Astrocyte (in vitro differentiated cells and primary cell): ENCODE results near the gene COL24A1. TPM values are rescaled to one million over a fixed set of nuclear protein-coding genes. Genes with fewer than 3 reads are reported as not detected.

Experiments
- DNase-seq: peaks from one replicate; pipeline ENCODE4 v3.0.0-alpha.2; 2010; ENCODE audit warnings: low read depth
- FAIRE-seq: peaks from 2 replicates; lab custom pipeline; 2011; peaks lifted over from hg19 to GRCh38; lab: Jason Lieb, UNC
- H2AFZ ChIP-seq: 2 replicates; pipeline ENCODE4 v1.6.0; 2012; ENCODE audit warnings: low read depth, low read length, inconsistent platforms
- H3K27ac ChIP-seq: 2 replicates; pipeline ENCODE4 v1.5.1; 2011; ENCODE audit warnings: low read depth, low read length, inconsistent platforms
- H3K27me3 ChIP-seq: 2 replicates; pipeline ENCODE4 v1.6.0; 2011; ENCODE audit warnings: low read length, inconsistent platforms; ENCODE audit not compliant: insufficient read depth
- H3K36me3 ChIP-seq: 2 replicates; pipeline ENCODE4 v1.5.1; 2011; ENCODE audit warnings: low read length, inconsistent platforms; ENCODE audit not compliant: insufficient read depth
- H3K4me1 ChIP-seq: 2 replicates; pipeline ENCODE4 v1.5.1; 2011; ENCODE audit warnings: low read length, inconsistent platforms; ENCODE audit not compliant: insufficient read depth
- H3K4me2 ChIP-seq: 2 replicates; pipeline ENCODE4 v1.6.0; 2012; ENCODE audit warnings: low read length, inconsistent platforms
- H3K4me3 ChIP-seq: 2 replicates; pipeline ENCODE4 v1.5.1; 2011; ENCODE audit warnings: low read depth, mild to moderate bottlenecking, low read length, inconsistent platforms; ENCODE audit not compliant: insufficient read depth
- H3K79me2 ChIP-seq: 2 replicates; pipeline ENCODE4 v1.6.0; 2012; ENCODE audit warnings: mild to moderate bottlenecking, low read length, inconsistent platforms; ENCODE audit not compliant: insufficient read depth
- H3K9ac ChIP-seq: 2 replicates; pipeline ENCODE4 v1.6.0; 2012; ENCODE audit warnings: mild to moderate bottlenecking, low read length, inconsistent platforms
- H3K9me3 ChIP-seq: 2 replicates; pipeline ENCODE4 v1.5.1; 2012; ENCODE audit warnings: low read depth, mild to moderate bottlenecking, low read length, inconsistent platforms; ENCODE audit not compliant: insufficient read depth
- H4K20me1 ChIP-seq: 2 replicates; pipeline ENCODE4 v1.6.0; 2012; ENCODE audit warnings: low read length, inconsistent platforms; ENCODE audit not compliant: insufficient read depth
- H3K27ac Mint-ChIP-seq: one replicate; pipeline ENCODE4 v1.8.0; 2021; ENCODE audit warnings: mild to moderate bottlenecking, mixed read lengths; ENCODE audit not compliant: unreplicated experiment
- H3K27me3 Mint-ChIP-seq: one replicate; pipeline ENCODE4 v1.8.0; 2021; ENCODE audit warnings: low read depth, mixed read lengths; ENCODE audit not compliant: unreplicated experiment
- H3K36me3 Mint-ChIP-seq: one replicate; pipeline ENCODE4 v1.8.0; 2021; ENCODE audit warnings: low read depth, mixed read lengths; ENCODE audit not compliant: unreplicated experiment
- H3K4me1 Mint-ChIP-seq: one replicate; pipeline ENCODE4 v1.8.0; 2021; ENCODE audit warnings: low read depth, mixed read lengths; ENCODE audit not compliant: unreplicated experiment
- H3K4me3 Mint-ChIP-seq: one replicate; pipeline ENCODE4 v1.8.0; 2021; ENCODE audit warnings: mild to moderate bottlenecking, moderate library complexity, mixed read lengths; ENCODE audit not compliant: unreplicated experiment
- H3K9me3 Mint-ChIP-seq: one replicate; pipeline ENCODE4 v1.8.0; 2021; ENCODE audit warnings: mild to moderate bottlenecking, mixed read lengths; ENCODE audit not compliant: unreplicated experiment
- EZH2 ChIP-seq: IDR thresholded peaks from 2 replicates; pipeline ENCODE4 v1.6.1; 2012; ENCODE audit warnings: mild to moderate bottlenecking, low read length, inconsistent platforms; ENCODE audit not compliant: insufficient read depth
- total RNA-seq: library from RNA; stranded (reverse); gene quantifications from 2 replicates; pipeline ENCODE4 v1.2.1, GENCODE V29; 2021
- TF ChIP-seq, protein P1 (sequence below): IDR thresholded peaks from 2 replicates; pipeline ENCODE4 v1.5.1; 2011; ENCODE audit warnings: low read depth, mild to moderate bottlenecking, inconsistent platforms, low read length, moderate library complexity; ENCODE audit not compliant: insufficient read depth

The COL24A1 gene
- total RNA-seq, 1 donor from 2014 or later, result 5.6 TPM

DNA sequence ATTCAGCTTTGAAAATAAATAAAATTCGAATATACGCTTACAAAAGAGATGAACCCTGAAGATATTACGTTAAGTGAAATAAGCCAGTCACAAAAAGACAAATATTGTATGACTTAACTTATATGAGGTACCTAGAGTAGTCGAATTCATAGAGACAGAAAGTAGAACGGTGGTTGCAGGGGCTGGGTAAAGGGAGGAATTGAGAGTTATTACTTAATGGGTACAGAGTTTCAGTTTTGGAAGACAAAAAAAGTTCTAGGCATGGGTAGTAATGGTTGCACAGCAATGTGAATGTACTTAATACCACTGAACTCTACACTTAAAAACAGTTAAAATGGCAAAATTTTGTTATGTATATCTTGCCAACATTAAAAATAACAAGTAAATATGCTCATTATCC, 399.7 kb downstream of the COL24A1 start:
- no peaks in the 10 kb centered on the region for H3K9me3 ChIP-seq
- peaks cover 2% of the 10 kb centered on the region for H3K9me3 Mint-ChIP-seq
- H3K36me3 Mint-ChIP-seq, result no peaks in the 10 kb centered on the region
- no peak overlapping the region for H3K4me3 Mint-ChIP-seq
- H3K27me3 Mint-ChIP-seq, result peaks cover 3% of the 10 kb centered on the region
- H4K20me1 ChIP-seq, result no peaks in the 10 kb centered on the region
- no peak for TF ChIP-seq EZH2
- TF ChIP-seq, protein P1, sequence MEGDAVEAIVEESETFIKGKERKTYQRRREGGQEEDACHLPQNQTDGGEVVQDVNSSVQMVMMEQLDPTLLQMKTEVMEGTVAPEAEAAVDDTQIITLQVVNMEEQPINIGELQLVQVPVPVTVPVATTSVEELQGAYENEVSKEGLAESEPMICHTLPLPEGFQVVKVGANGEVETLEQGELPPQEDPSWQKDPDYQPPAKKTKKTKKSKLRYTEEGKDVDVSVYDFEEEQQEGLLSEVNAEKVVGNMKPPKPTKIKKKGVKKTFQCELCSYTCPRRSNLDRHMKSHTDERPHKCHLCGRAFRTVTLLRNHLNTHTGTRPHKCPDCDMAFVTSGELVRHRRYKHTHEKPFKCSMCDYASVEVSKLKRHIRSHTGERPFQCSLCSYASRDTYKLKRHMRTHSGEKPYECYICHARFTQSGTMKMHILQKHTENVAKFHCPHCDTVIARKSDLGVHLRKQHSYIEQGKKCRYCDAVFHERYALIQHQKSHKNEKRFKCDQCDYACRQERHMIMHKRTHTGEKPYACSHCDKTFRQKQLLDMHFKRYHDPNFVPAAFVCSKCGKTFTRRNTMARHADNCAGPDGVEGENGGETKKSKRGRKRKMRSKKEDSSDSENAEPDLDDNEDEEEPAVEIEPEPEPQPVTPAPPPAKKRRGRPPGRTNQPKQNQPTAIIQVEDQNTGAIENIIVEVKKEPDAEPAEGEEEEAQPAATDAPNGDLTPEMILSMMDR, result no peak
- peaks cover 3% of the 10 kb centered on the region for H3K4me1 Mint-ChIP-seq
- FAIRE-seq (no peak), DNase-seq (no peak)
- no peaks in the 10 kb centered on the region for H3K36me3 ChIP-seq
- no peaks in the 10 kb centered on the region for H3K4me1 ChIP-seq
- H3K4me3 ChIP-seq, result no peak overlapping the region
- no peak overlapping the region for H3K4me2 ChIP-seq
- no peak overlapping the region for H2AFZ ChIP-seq
- H3K27ac Mint-ChIP-seq, result no peak overlapping the region
- H3K27ac ChIP-seq, result no peak overlapping the region
- H3K27me3 ChIP-seq, result no peaks in the 10 kb centered on the region
- H3K79me2 ChIP-seq, result no peaks in the 10 kb centered on the region
- no peak overlapping the region for H3K9ac ChIP-seq

DNA sequence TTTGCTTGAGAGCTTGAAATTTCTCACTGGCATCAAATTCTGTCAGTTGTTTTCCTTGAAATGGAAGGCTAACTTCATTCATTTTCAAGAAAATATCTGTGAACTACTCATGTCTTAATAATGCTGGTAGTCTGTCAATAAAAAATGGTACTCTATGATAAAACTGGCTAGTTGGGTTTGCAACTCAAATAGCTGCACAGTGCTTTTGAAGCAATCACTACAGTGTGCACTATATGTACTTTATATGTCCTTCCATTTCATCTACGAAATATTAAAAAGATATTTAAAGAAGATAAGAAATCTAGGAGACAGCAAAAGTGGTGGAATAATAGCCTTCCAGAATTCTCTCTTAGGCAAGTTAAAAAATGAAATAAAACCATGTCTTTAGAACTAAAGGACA, 408.5 kb downstream of the COL24A1 start:
- Histone ChIP-seq H2AFZ (no peak overlapping the region), H4K20me1 (no peaks in the 10 kb centered on the region), H3K4me2 (no peak overlapping the region), H3K9me3 (no peaks in the 10 kb centered on the region), H3K4me1 (no peaks in the 10 kb centered on the region), H3K9ac (no peak overlapping the region), H3K27me3 (no peaks in the 10 kb centered on the region), H3K4me3 (no peak overlapping the region), H3K36me3 (no peaks in the 10 kb centered on the region), H3K27ac (no peak overlapping the region), H3K79me2 (no peaks in the 10 kb centered on the region)
- no peak for TF ChIP-seq EZH2
- TF ChIP-seq, protein P1, result no peak
- Mint-ChIP-seq H3K4me1 (no peaks in the 10 kb centered on the region), H3K9me3 (no peaks in the 10 kb centered on the region), H3K4me3 (no peak overlapping the region), H3K27ac (no peak overlapping the region), H3K36me3 (no peaks in the 10 kb centered on the region), H3K27me3 (no peaks in the 10 kb centered on the region)
- FAIRE-seq (no peak), DNase-seq (no peak)

DNA sequence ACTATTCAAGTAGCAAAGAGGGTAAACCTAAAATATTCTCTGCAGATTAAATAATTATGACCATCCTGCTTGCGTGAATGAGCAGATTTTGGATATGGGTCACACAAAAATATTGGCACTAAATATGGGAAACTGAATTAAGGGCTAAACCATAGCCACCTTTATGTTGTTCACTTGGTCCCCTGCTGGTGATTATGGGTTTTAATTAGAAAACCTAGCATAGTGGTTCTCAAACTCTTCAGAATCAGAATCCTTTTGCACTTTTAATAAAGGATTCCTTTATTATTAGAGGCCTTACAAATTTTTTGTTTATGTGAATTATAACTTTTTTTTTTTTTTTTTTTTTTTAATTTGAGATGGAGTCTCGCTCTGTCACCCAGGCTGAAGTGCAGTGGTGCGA, 409.8 kb downstream of the COL24A1 start:
- Histone ChIP-seq H3K27me3 (no peaks in the 10 kb centered on the region), H3K27ac (no peak overlapping the region), H2AFZ (no peak overlapping the region), H3K36me3 (no peaks in the 10 kb centered on the region), H3K4me3 (no peak overlapping the region), H3K9ac (no peak overlapping the region), H3K79me2 (no peaks in the 10 kb centered on the region), H3K4me2 (no peak overlapping the region), H3K9me3 (no peaks in the 10 kb centered on the region), H4K20me1 (no peaks in the 10 kb centered on the region), H3K4me1 (no peaks in the 10 kb centered on the region)
- Mint-ChIP-seq H3K4me3 (no peak overlapping the region), H3K4me1 (no peaks in the 10 kb centered on the region), H3K9me3 (no peaks in the 10 kb centered on the region), H3K27me3 (no peaks in the 10 kb centered on the region), H3K27ac (no peak overlapping the region), H3K36me3 (no peaks in the 10 kb centered on the region)
- TF ChIP-seq, protein P1, result no peak
- no peak for TF ChIP-seq EZH2
- no peak for FAIRE-seq
- no peak for DNase-seq
